Neural progenitor cell (in vitro differentiated cells): ENCODE data around the gene HPSE2.

ENCODE experiments used
- CTCF ChIP-seq: fragments of 200-600 bp; sonication (generic); IDR thresholded peaks from 2 replicates; pipeline ENCODE4 v1.5.1; 2017; ENCODE audit warnings: antibody characterized with exemption, mild to moderate bottlenecking
- EZH2 ChIP-seq: fragments of 200-600 bp; sonication (generic); IDR thresholded peaks from 2 replicates; pipeline ENCODE4 v1.6.1; 2017; ENCODE audit warnings: antibody characterized with exemption, mild to moderate bottlenecking, moderate library complexity
- EZH2phosphoT487 ChIP-seq: fragments of 200-600 bp; sonication (generic); IDR thresholded peaks from 2 replicates; pipeline ENCODE4 v1.6.1; 2017; ENCODE audit warnings: antibody characterized with exemption

DNA sequence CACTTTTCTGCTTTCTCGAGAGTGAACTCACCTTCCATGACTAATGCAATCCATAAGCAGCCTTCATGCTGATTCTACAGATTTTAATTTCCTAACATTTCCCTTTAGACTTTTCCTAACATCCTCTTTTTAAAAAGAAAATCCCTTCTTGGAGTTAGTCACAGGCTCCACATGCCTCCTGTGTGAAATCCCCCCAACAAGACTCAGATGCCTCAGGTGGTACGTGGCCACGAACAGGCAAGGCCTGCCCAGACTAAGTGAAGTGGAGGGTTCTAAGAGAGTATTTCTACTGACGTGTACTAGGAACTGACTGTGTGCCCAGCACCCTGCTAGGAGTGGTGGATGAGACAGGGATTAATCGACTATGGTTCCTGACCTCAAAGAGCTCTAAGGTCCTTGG lies 663.1 kb downstream of the HPSE2 start:
- TF ChIP-seq CTCF (no peak), EZH2 (no peak), EZH2phosphoT487 (no peak)
